Endothelial cell of umbilical vein (primary cell): ENCODE measurements around the gene CCDC171. TPM values are rescaled to one million over a fixed set of nuclear protein-coding genes. Genes with fewer than 3 reads are reported as not detected.

Experiments
- BruUV-seq: library from RNA; stranded (reverse); fragments of 400-500 nt; replicated peaks from 2 replicates; lab custom pipeline; 2021; lab: Mats Ljungman, UMichigan
- CTCF ChIA-PET: fragments of 300-600, 350-600 bp; sonication (Branson Sonifier 250); formaldehyde crosslinking; loops from one replicate; lab custom pipeline; 2021; ENCODE audit warnings: antibody characterized with exemption, inconsistent platforms; lab: Charles Lee
- POLR2A ChIA-PET: fragments of 300-600, 350-600 bp; sonication (Branson Sonifier 250); formaldehyde crosslinking; loops from one replicate; lab custom pipeline; 2021; ENCODE audit warnings: antibody characterized with exemption, inconsistent platforms; lab: Charles Lee
- DNase-seq: peaks from one replicate; pipeline ENCODE4 v3.0.0-alpha.2; 2011; ENCODE audit warnings: low read depth, low spot score
- FAIRE-seq: peaks from 2 replicates; lab custom pipeline; 2011; peaks lifted over from hg19 to GRCh38; lab: Jason Lieb, UNC
- H2AFZ ChIP-seq: 2 replicates; pipeline ENCODE4 v1.6.0; 2012; ENCODE audit warnings: low read depth, low read length, control low read depth, inconsistent platforms
- H3K27ac ChIP-seq: 2 replicates; pipeline ENCODE4 v1.5.1; 2011; ENCODE audit warnings: low read depth, mild to moderate bottlenecking, control low read depth, low read length, moderate library complexity; ENCODE audit not compliant: insufficient read depth
- H3K27me3 ChIP-seq, 2 experiments: 2 replicates each; pipeline versions ENCODE4 v1.6.0 to v1.6.1; 2011; ENCODE audit warnings: low read length in 2 of 2, mixed read lengths in 1 of 2; ENCODE audit not compliant: control insufficient read depth in 2 of 2, insufficient read depth in 2 of 2
- H3K36me3 ChIP-seq, 2 experiments: 2 replicates in 1 of 2; 3 replicates in 1 of 2; pipeline ENCODE4 v1.5.1; 2011; ENCODE audit warnings: low read length in 2 of 2, mild to moderate bottlenecking in 1 of 2, moderate library complexity in 1 of 2; ENCODE audit not compliant: control insufficient read depth in 2 of 2, insufficient read depth in 2 of 2; ENCODE audit errors: extremely low read depth in 1 of 2
- H3K4me1 ChIP-seq: 3 replicates; pipeline ENCODE4 v1.5.1; 2011; ENCODE audit warnings: mild to moderate bottlenecking, low read length; ENCODE audit not compliant: control insufficient read depth, insufficient read depth; ENCODE audit errors: extremely low read depth
- H3K4me2 ChIP-seq: 2 replicates; pipeline ENCODE4 v1.6.1; 2011; ENCODE audit warnings: low read length, control low read depth, mixed read lengths; ENCODE audit not compliant: insufficient read depth
- H3K4me3 ChIP-seq, 3 experiments: fragments of 200-600 bp in 1 of 3; sonication (generic), shearing (Covaris generic) in 1 of 3; replicated peaks in 1 of 3; 2 replicates each; pipeline ENCODE4 v1.5.1; 2011 to 2016; ENCODE audit warnings: control low read depth in 3 of 3, low read length in 3 of 3, mild to moderate bottlenecking in 2 of 3, inconsistent platforms in 1 of 3, low read depth in 1 of 3, moderate library complexity in 1 of 3; ENCODE audit not compliant: insufficient read depth in 1 of 3
- H3K79me2 ChIP-seq: 2 replicates; pipeline ENCODE4 v1.6.0; 2012; ENCODE audit warnings: low read length, inconsistent platforms; ENCODE audit not compliant: control insufficient read depth, insufficient read depth
- H3K9ac ChIP-seq: replicated peaks from 2 replicates; pipeline ENCODE3; 2011; ENCODE audit warnings: low read length, control low read depth; ENCODE audit not compliant: insufficient read depth; ENCODE audit errors: extremely low read depth
- H3K9me1 ChIP-seq: replicated peaks from 3 replicates; pipeline ENCODE4 v1.6.0; 2011; ENCODE audit warnings: mild to moderate bottlenecking, low read length; ENCODE audit not compliant: control insufficient read depth, insufficient read depth; ENCODE audit errors: extremely low read depth
- H3K9me3 ChIP-seq: replicated peaks from 2 replicates; pipeline ENCODE4 v1.5.1; 2012; ENCODE audit warnings: low read length, inconsistent platforms; ENCODE audit not compliant: control insufficient read depth, insufficient read depth
- H4K20me1 ChIP-seq: replicated peaks from 2 replicates; pipeline ENCODE3; 2011; ENCODE audit warnings: mild to moderate bottlenecking, low read length; ENCODE audit not compliant: control insufficient read depth, insufficient read depth; ENCODE audit errors: extremely low read depth
- CTCF ChIP-seq, 2 donors: IDR thresholded peaks; 1 replicate in 1 of 2; 2 replicates in 1 of 2; pipeline ENCODE4 v1.5.1; 2011; ENCODE audit warnings: low read length in 2 of 2, mild to moderate bottlenecking in 2 of 2, moderate library complexity in 2 of 2, control low read depth in 1 of 2, inconsistent platforms in 1 of 2, low read depth in 1 of 2; ENCODE audit not compliant: insufficient read depth in 1 of 2; ENCODE audit errors: extremely low read depth in 1 of 2
- EZH2 ChIP-seq: IDR thresholded peaks from 2 replicates; pipeline ENCODE4 v1.6.1; 2012; ENCODE audit warnings: borderline replicate concordance, low read depth, mild to moderate bottlenecking, moderate library complexity, low read length, inconsistent platforms; ENCODE audit not compliant: severe bottlenecking
- FOS ChIP-seq: IDR thresholded peaks from 2 replicates; pipeline ENCODE4 v1.6.1; 2011; ENCODE audit warnings: mild to moderate bottlenecking, low read length, moderate library complexity, borderline replicate concordance; ENCODE audit not compliant: insufficient read depth
- GATA2 ChIP-seq: IDR thresholded peaks from 2 replicates; pipeline ENCODE4 v1.7.0; 2011; ENCODE audit warnings: low read depth, mild to moderate bottlenecking, moderate library complexity, mixed read lengths, low read length; ENCODE audit not compliant: insufficient read length, insufficient read depth
- JUN ChIP-seq: IDR thresholded peaks from 2 replicates; pipeline ENCODE4 v1.6.1; 2011; ENCODE audit warnings: borderline replicate concordance, low read depth; ENCODE audit not compliant: insufficient read length, insufficient read depth
- MAX ChIP-seq: IDR thresholded peaks from 2 replicates; pipeline ENCODE4 v1.6.1; 2011; ENCODE audit not compliant: insufficient read depth, insufficient read length
- MYC ChIP-seq: IDR thresholded peaks from one replicate; pipeline ENCODE4 v1.6.1; 2011; ENCODE audit warnings: mild to moderate bottlenecking, low read depth, low read length
- POLR2A ChIP-seq: IDR thresholded peaks from 2 replicates; pipeline ENCODE4 v1.6.1; 2012; ENCODE audit warnings: low read depth, mild to moderate bottlenecking, control low read depth, low read length
- POLR2AphosphoS5 ChIP-seq: IDR thresholded peaks from 2 replicates; pipeline ENCODE4 v1.6.1; 2012; ENCODE audit warnings: low read depth, mild to moderate bottlenecking, control low read depth, low read length, moderate library complexity; ENCODE audit not compliant: insufficient read depth
- dilution Hi-C: fragments of 300-500 bp; cut with MboI; formaldehyde crosslinking; loops from one replicate; pipeline ENCODE4 v1.15.0; 2019; ENCODE audit warnings: low sequenced_read_pairs; ENCODE audit not compliant: extremely low pct_ligation_motif_present
- intact Hi-C: fragments of 100-400 bp; cut with micrococcal nuclease; formaldehyde crosslinking; loops from one replicate; pipeline ENCODE4 v1.10.0; 2022
- polyA plus RNA-seq, 4 experiments: library from polyadenylated mRNA; depleted of rRNA in 3 of 4; stranded (reverse) in 3 of 4; unstranded in 1 of 4; fragments of >200 nt; gene quantifications; 2 replicates each; pipeline versions ENCODE4 v1.2.1 to v1.2.3, GENCODE V29; 2011 to 2012; ENCODE audit warnings: missing spikeins in 1 of 4
- total RNA-seq: library from RNA; stranded (reverse); gene quantifications from 2 replicates; pipeline ENCODE4 v1.2.3, GENCODE V29; 2021

The CCDC171 gene
- total and polyA plus RNA-seq, 2 donors (not counting 3 experiments of a cell fraction or from before 2014, with no cell fraction given) = 0.58 to 1.4 TPM

GRCh38 chr9:15711931-15712330 lies 159.1 kb downstream of the CCDC171 start:
- Histone ChIP-seq H3K4me3 (no peak overlapping the region), H3K27me3 (no peaks in the 10 kb centered on the region), H4K20me1 (no peaks in the 10 kb centered on the region), H3K9me1 (no peaks in the 10 kb centered on the region), H3K79me2 (no peaks in the 10 kb centered on the region), H3K4me1 (no peaks in the 10 kb centered on the region), H3K9me3 (no peaks in the 10 kb centered on the region), H2AFZ (no peak overlapping the region), H3K27ac (no peak overlapping the region), H3K4me2 (no peak overlapping the region), H3K36me3 (no peaks in the 10 kb centered on the region), H3K9ac (no peak overlapping the region)
- intact Hi-C loops = no loop called here
- TF ChIP-seq FOS (no peak), MYC (no peak), POLR2AphosphoS5 (no peak), POLR2A (no peak), JUN (no peak), MAX (no peak), GATA2 (no peak), CTCF (IDR thresholded peaks at IDR 0.05; ENCODE audit: extremely low read depth in 1 of 2, insufficient read depth in 1 of 2, low read depth in 1 of 2, low read length in 2 of 2) (no peak), EZH2 (no peak)
- dilution Hi-C loops = no loop called here
- FAIRE-seq (no peak), DNase-seq (no peak)
- POLR2A ChIA-PET = no interaction called here
- BruUV-seq = no TSS peak
- CTCF ChIA-PET = no interaction called here
